HG03469 (cell line): ENCODE results near the gene SLC10A7.

ENCODE experiments used
- ATAC-seq: cut with Tn5 transposase; IDR thresholded peaks from one replicate; pipeline ENCODE4 v1.9.1; 2021; ENCODE audit warnings: mild to moderate bottlenecking, moderate library complexity, moderate number of reproducible peaks; ENCODE audit not compliant: unreplicated experiment

Gene SLC10A7

GRCh38 chr4:146229406-146229805, 292.3 kb downstream of the SLC10A7 start:
- no peak for ATAC-seq

- ATAC-seq = no peak
Measured at GRCh38 chr4:146224326-146224966, 297.3 kb downstream of the SLC10A7 start.

DNA sequence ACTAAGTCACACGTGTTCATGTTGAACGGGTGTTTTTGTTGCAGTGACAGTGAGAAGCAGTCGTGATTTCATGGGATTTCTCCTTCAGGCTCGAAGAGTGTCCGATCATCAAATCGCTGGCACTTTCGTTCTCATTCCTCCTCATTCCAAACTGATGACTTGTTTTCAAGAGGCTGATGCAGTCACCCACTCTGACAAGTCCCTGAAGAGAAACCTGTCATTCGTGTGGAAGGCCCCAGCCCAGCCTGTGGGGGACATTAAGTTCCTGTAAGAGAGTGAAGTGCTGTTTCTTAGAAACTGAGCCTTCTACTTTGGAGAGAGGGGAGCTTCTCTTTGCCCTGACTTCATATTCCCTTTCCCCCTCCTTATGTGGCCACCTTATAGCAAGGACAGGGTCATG, 299.4 kb downstream of the SLC10A7 start:
- ATAC-seq = no peak

- no peak for ATAC-seq
Measured at GRCh38 chr4:146214238-146214637, 307.5 kb downstream of the SLC10A7 start, which contains the start of gene REELD1. Gene REELD1 (plus strand): TSS chr4:146214538. CDS start chr4:146216953, 2,415 bp downstream.

- no peak for ATAC-seq
Measured at GRCh38 chr4:146212781-146213180, 309.0 kb downstream of the SLC10A7 start.

DNA sequence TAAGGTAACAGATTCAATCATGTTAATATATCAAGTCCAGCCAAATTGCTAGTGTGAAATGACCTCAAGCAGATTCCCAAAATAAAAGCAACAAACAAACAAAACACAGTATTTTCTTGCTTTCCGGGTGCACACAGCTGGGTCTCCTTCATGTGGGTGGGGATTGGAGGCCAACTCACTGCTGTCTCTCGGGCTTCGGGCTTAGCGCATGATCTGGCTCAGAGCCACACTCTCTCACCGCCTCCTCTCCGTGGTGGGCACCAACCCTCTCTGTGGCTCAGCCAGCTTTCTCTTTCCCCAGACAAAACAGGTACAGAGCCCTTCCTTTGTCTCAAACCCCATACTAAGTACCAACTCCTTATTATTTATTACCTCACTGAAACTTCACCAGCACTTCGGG, 310.3 kb downstream of the SLC10A7 start:
- ATAC-seq = no peak

GRCh38 chr4:146210890-146211289, 310.9 kb downstream of the SLC10A7 start:
- no peak for ATAC-seq

DNA sequence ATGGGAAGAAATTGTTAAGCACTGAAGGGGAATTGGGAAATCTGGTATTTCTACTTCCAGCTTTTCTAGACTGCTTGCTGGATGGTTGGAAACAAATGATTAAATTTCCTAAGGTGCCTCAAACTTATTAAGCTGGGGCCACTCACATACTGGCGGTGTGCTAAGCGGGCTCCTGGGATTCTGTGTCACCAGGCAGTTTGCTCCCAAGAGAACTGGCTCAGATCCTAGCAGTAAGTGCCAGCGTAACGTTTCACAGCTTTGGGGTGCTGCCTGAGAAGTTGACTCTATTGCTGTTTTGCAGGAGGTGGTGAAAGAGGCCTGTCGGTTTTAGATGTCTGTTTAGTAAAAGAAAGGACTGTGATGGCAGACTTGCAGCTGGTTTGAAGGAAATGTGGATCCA, 314.3 kb downstream of the SLC10A7 start:
- no peak for ATAC-seq
